ENCODE results near the gene HOXA1.

The HOXA1 gene

DNA sequence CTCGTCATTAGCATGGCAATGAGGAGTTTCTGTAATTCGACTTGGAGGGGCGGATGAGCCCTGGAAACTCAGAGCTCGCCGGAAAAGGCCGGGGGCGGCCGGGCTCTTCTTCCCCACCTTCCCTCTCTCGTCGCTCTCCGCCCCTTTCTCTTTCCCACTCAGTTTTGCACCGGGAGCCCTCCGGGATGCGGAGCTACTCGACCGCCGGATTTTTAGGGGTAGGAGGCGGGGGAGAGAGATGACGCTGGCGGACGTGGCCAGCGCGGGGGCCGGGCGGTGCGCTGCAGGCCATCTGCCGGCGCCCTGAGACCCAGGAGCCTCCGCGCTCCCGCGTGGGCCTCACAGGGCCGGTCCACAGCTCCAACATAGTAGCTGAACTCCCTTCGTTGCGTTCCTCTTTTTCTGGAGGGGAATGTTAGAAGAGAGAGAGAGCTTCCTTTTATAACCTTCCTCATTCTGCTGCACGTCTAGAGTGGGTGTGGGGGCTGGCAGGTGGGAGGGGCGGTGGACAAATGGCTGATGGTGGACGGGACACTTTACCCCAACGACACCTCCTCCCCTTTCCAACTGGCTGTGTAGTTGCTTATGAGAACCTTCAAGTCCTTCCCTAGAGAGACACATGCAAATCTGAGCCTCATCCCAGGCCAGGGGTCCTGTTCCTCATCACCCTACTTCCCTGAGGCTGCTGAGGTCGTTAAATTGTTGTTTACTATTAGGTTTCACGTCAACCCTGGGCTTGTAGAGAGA is 1.1 kb upstream of the HOXA1 start:
- FAIRE-seq (no peak), DNase-seq (ENCODE audit: insufficient read length, low spot score) (no peak)
- TF ChIP-seq, protein P1, sequence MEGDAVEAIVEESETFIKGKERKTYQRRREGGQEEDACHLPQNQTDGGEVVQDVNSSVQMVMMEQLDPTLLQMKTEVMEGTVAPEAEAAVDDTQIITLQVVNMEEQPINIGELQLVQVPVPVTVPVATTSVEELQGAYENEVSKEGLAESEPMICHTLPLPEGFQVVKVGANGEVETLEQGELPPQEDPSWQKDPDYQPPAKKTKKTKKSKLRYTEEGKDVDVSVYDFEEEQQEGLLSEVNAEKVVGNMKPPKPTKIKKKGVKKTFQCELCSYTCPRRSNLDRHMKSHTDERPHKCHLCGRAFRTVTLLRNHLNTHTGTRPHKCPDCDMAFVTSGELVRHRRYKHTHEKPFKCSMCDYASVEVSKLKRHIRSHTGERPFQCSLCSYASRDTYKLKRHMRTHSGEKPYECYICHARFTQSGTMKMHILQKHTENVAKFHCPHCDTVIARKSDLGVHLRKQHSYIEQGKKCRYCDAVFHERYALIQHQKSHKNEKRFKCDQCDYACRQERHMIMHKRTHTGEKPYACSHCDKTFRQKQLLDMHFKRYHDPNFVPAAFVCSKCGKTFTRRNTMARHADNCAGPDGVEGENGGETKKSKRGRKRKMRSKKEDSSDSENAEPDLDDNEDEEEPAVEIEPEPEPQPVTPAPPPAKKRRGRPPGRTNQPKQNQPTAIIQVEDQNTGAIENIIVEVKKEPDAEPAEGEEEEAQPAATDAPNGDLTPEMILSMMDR (IDR thresholded peaks at IDR 0.05; ENCODE audit: insufficient read depth, missing control alignments), result no peak

DNA sequence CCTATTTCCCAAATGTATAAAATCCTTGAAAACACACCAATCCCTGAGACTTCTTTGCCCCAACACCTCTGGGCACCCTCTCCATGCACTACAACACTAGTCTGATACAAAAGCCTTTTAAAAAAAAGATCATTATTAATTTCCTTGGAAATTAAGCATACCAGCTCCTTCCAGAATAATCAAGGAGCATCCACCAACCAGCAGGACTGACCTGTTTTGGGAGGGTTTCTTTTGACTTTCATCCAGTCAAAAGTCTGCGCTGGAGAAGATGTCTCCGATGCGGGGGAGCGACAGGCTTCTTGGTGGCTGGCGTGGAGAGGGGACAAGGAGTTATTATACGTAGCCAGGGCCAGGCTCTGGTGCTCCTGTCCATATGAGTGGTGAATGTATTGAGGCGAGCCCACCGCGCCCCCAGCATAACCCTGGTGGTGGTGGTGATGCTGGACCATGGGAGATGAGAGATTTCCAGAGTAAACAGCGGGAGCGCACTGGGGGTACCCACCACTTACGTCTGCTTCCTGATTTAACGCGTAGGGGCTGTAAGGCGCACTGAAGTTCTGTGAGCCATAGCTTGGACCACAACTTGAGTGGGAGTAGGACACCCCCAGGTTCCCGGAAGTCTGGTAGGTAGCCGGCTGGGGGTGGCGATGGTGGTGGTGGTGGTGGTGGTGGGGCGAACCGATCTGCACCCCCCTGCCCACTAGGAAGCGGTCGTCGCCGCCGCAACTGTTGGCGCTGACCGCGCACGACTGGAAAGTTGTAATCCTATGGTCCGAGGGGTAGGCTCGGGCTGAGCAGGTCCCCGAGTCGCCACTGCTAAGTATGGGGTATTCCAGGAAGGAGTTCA is 527 bp downstream of the HOXA1 start:
- TF ChIP-seq, protein P1 (IDR thresholded peaks at IDR 0.05; ENCODE audit: insufficient read depth, missing control alignments), result no peak
- FAIRE-seq, result no peak
- DNase-seq (ENCODE audit: insufficient read length, low spot score), result no peak

- DNase-seq (ENCODE audit: insufficient read length, low spot score), result no peak
- TF ChIP-seq, protein P1 (IDR thresholded peaks at IDR 0.05; ENCODE audit: insufficient read depth, missing control alignments), result no peak
- no peak for FAIRE-seq
Measured at GRCh38 chr7:27094304-27095049, 1.3 kb downstream of the HOXA1 start.

DNA sequence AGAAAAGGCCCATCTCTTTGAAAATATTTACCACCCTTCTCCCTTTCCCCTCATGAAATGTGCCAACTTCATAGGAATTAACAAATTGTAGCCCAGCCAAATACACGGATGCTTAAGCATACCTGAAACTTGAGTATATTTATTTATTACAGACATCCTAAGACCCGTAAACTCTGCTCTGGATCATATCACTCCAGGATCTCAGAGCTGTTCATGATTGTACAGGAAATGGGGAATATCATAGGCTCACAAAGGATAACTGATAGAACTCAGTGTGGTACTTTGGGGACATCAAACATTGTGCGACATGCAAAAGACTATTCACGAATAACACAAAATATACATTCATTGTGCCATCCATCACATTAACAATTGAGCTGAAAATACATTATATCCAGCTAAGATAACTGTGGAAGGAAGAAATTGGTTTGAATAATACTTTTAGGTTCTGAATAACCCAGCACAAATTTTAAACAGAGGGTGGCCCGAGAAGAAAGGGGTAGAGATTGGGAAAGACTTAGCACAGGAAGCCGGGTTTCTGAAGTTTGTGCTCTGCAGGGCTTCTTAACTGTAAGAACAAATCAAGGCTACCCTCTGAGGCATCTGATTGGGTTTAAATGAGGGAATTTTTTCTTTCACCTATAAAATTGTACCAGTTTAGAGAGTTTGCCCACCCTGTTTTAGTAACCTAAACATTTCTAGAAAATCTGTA is 2.5 kb downstream of the HOXA1 start:
- no peak for FAIRE-seq

DNA sequence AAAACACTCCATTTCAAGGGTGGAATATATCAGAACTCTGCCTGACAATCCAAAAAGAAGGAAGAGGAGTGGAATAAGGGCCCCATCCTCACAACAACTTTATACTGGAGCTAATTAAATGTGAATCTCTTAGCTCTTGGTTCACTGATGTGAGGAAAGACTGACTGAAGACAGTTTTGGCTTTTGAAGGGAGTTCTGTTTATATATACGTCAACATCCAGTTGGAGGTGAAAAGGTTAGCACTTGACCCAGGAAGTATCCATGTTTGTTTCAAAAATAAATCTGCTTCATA is 3.0 kb downstream of the HOXA1 start:
- FAIRE-seq (no peak), DNase-seq (ENCODE audit: insufficient read length, low spot score) (no peak)
- TF ChIP-seq, protein P1 (IDR thresholded peaks at IDR 0.05; ENCODE audit: insufficient read depth, missing control alignments), result no peak

More for the DNA sequence above, 2.5 kb downstream of the HOXA1 start:
- TF ChIP-seq, protein P1 (IDR thresholded peaks at IDR 0.05; ENCODE audit: insufficient read depth, missing control alignments), result no peak
- no peak for DNase-seq (ENCODE audit: insufficient read length, low spot score)

DNA sequence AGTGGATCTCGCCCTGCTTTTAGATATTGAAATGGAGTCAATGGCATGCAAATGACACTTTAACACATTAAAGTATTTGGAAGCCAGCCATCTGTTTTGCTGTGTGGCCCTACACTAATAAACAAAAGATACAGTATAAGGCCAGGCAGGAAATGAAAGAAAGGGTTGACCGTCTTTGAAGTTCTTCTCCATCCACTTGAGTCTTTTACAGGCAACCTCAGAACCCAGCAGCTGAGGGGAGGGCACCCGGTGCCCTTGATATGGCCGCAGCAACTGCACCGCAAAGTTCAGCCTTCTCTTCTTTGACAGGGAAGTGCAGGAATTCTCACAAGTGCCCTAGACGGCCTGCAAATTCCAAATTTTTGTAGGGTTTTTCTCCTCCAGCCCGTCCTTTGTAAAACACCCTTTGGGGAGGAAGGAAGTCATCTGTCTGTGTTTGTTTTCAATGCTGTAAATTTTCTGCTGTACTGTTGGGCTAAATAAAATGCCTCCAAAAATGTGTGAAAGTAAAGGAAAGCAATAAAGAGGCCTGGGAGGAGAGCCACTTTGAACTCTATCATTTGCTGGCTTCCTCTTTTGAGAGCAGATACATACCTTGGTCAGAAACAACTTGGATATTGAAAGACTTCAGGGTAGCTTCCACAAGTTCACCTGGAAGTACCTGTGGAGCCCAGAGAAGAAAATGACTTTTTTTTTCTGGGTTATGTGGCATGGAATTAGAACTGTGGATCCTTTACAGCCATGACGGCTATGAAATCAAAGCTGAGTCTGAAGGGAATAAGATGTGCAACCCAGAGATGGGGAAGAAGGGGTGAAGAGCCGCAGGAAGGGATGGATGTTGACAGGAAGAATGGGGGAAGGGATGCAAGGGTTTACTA is 3.6 kb downstream of the HOXA1 start:
- TF ChIP-seq, protein P1 (IDR thresholded peaks at IDR 0.05; ENCODE audit: insufficient read depth, missing control alignments), result no peak
- FAIRE-seq, result no peak
- DNase-seq (ENCODE audit: insufficient read length, low spot score), result no peak

Measured in D721Med (cell line).